SK-N-SH (cell line): Measurements from ENCODE around the gene WRNIP1. TPM values are rescaled to one million over a fixed set of nuclear protein-coding genes. Genes with fewer than 3 reads are reported as not detected.

ENCODE experiments used
- CTCF ChIA-PET: fragments of 300-600, 350-600 bp; formaldehyde crosslinking; extraction: SDS; loops from one replicate; lab custom pipeline; 2021; lab: Yijun Ruan, JAX
- POLR2A ChIA-PET: fragments of 350-600 bp; sonication (Branson Sonifier 250); formaldehyde crosslinking; extraction: SDS; loops from one replicate; lab custom pipeline; 2020; ENCODE audit warnings: antibody characterized with exemption, inconsistent platforms; lab: Yijun Ruan, JAX
- DNase-seq: peaks from one replicate; pipeline ENCODE4 v3.0.0; 2012
- H2AFZ ChIP-seq: fragments of 200-600 bp; sonication (generic); 2 replicates; pipeline ENCODE4 v1.8.1; 2016; ENCODE audit warnings: antibody characterized with exemption, mild to moderate bottlenecking, low read depth
- H3F3A ChIP-seq: fragments of 200-600 bp; sonication (generic); replicated peaks from 2 replicates; pipeline ENCODE3; 2016; ENCODE audit warnings: antibody characterized with exemption, mild to moderate bottlenecking; ENCODE audit not compliant: insufficient read depth
- H3K27ac ChIP-seq, 2 experiments: fragments of 200-500 bp in 1 of 2; fragments of 200-600 bp in 1 of 2; sonication (Bioruptor generic) in 1 of 2; sonication (generic), shearing (Covaris generic) in 1 of 2; 2 replicates each; pipeline versions ENCODE4 v1.5.1 to v1.6.1; 2014 to 2016; ENCODE audit warnings: low read depth in 2 of 2, inconsistent platforms in 1 of 2, low read length in 1 of 2, mild to moderate bottlenecking in 1 of 2, mixed read lengths in 1 of 2
- H3K27me3 ChIP-seq: fragments of 200-600 bp; sonication (generic), shearing (Covaris generic); 2 replicates; pipeline ENCODE4 v1.6.1; 2016; ENCODE audit warnings: mixed run types; ENCODE audit not compliant: insufficient read depth
- H3K36me3 ChIP-seq, 2 experiments: fragments of 200-500 bp in 1 of 2; fragments of 200-600 bp in 1 of 2; sonication (Bioruptor generic) in 1 of 2; sonication (generic) in 1 of 2; replicated peaks in 1 of 2; 2 replicates each; pipeline versions ENCODE3 to v1.5.1; 2014 to 2016; ENCODE audit warnings: low read length in 1 of 2, mild to moderate bottlenecking in 1 of 2; ENCODE audit not compliant: insufficient read depth in 2 of 2, control insufficient read depth in 1 of 2
- H3K4me1 ChIP-seq, 2 experiments: fragments of 200-500 bp in 1 of 2; fragments of 200-600 bp in 1 of 2; sonication (Bioruptor generic) in 1 of 2; sonication (generic), shearing (Covaris generic) in 1 of 2; 2 replicates each; pipeline versions ENCODE4 v1.5.1 to v1.6.1; 2014 to 2016; ENCODE audit warnings: low read depth in 1 of 2, low read length in 1 of 2, mixed run types in 1 of 2; ENCODE audit not compliant: insufficient read depth in 2 of 2, control insufficient read depth in 1 of 2
- H3K4me2 ChIP-seq: fragments of 200-600 bp; sonication (generic), shearing (Covaris generic); 2 replicates; pipeline ENCODE4 v1.6.1; 2017; ENCODE audit warnings: mixed run types
- H3K4me3 ChIP-seq, 2 experiments: fragments of 200-500 bp in 1 of 2; fragments of 200-600 bp in 1 of 2; sonication (Bioruptor generic) in 1 of 2; sonication (generic), shearing (Covaris generic) in 1 of 2; 2 replicates each; pipeline versions ENCODE4 v1.5.1 to v1.8.1; 2014 to 2016; ENCODE audit warnings: low read depth in 2 of 2, inconsistent platforms in 1 of 2, low read length in 1 of 2, mild to moderate bottlenecking in 1 of 2, mixed read lengths in 1 of 2, moderate library complexity in 1 of 2
- H3K79me2 ChIP-seq: fragments of 200-600 bp; sonication (generic); 2 replicates; pipeline ENCODE4 v1.8.1; 2017; ENCODE audit warnings: mild to moderate bottlenecking; ENCODE audit not compliant: insufficient read depth
- H3K9ac ChIP-seq: fragments of 200-600 bp; sonication (generic); 2 replicates; pipeline ENCODE4 v1.6.1; 2017; ENCODE audit warnings: mixed run types
- H3K9me2 ChIP-seq: fragments of 200-600 bp; sonication (generic); 2 replicates; pipeline ENCODE4 v1.6.1; 2017; ENCODE audit warnings: mixed run types
- H3K9me3 ChIP-seq: fragments of 200-600 bp; sonication (generic); 2 replicates; pipeline ENCODE4 v1.6.1; 2017; ENCODE audit warnings: mixed run types, mild to moderate bottlenecking, moderate library complexity
- H4K20me1 ChIP-seq: fragments of 200-600 bp; sonication (generic); 2 replicates; pipeline ENCODE4 v1.6.1; 2017; ENCODE audit warnings: mild to moderate bottlenecking, mixed run types; ENCODE audit not compliant: insufficient read depth
- CTCF ChIP-seq: fragments of 200-600 bp; sonication (generic); IDR thresholded peaks from 2 replicates; pipeline ENCODE4 v1.6.1; 2017; ENCODE audit warnings: antibody characterized with exemption, mild to moderate bottlenecking, moderate library complexity
- ELF1 ChIP-seq: IDR thresholded peaks from 2 replicates; pipeline ENCODE4 v1.4.0; 2012
- FOSL2 ChIP-seq: IDR thresholded peaks from 2 replicates; pipeline ENCODE4 v1.4.0; 2012; ENCODE audit warnings: low read depth, mild to moderate bottlenecking, moderate library complexity, borderline replicate concordance
- FOXM1 ChIP-seq: IDR thresholded peaks from 2 replicates; pipeline ENCODE4 v1.4.0; 2012; ENCODE audit warnings: low read depth, mild to moderate bottlenecking
- GABPA ChIP-seq: IDR thresholded peaks from 2 replicates; pipeline ENCODE4 v1.4.0; 2012; ENCODE audit warnings: low read depth, mild to moderate bottlenecking
- GATA2 ChIP-seq: sonication (generic); formaldehyde crosslinking; IDR thresholded peaks from 2 replicates; pipeline ENCODE4 v1.5.0; 2020; ENCODE audit warnings: mild to moderate bottlenecking, missing genetic modification reagents
- IRF3 ChIP-seq: fragments of 150-350 bp; IDR thresholded peaks from 2 replicates; pipeline ENCODE4 v1.6.1; 2016; ENCODE audit warnings: mild to moderate bottlenecking, low read depth, low read length
- MAX ChIP-seq: IDR thresholded peaks from 2 replicates; pipeline ENCODE4 v1.4.0; 2012; ENCODE audit warnings: low read depth
- MXI1 ChIP-seq: IDR thresholded peaks from 2 replicates; pipeline ENCODE4 v1.6.1; 2012; ENCODE audit warnings: mild to moderate bottlenecking, low read depth, low read length, improper control_type of control experiment
- POLR2AphosphoS5 ChIP-seq: IDR thresholded peaks from 2 replicates; pipeline ENCODE4 v1.6.1; 2012; ENCODE audit warnings: low read depth, low read length
- RAD21 ChIP-seq: IDR thresholded peaks from 2 replicates; pipeline ENCODE4 v1.6.1; 2012; ENCODE audit warnings: mild to moderate bottlenecking, low read length
- RFX5 ChIP-seq: IDR thresholded peaks from 2 replicates; pipeline ENCODE4 v1.6.1; 2012; ENCODE audit warnings: mild to moderate bottlenecking, improper control_type of control experiment, low read length
- RXRA ChIP-seq: IDR thresholded peaks from 2 replicates; pipeline ENCODE4 v1.4.0; 2012; ENCODE audit warnings: low read depth, mild to moderate bottlenecking, borderline replicate concordance
- SIN3A ChIP-seq: IDR thresholded peaks from 2 replicates; pipeline ENCODE4 v1.6.1; 2012; ENCODE audit warnings: low read depth, mild to moderate bottlenecking, low read length, moderate library complexity, borderline replicate concordance
- SMC3 ChIP-seq: IDR thresholded peaks from 2 replicates; pipeline ENCODE4 v1.6.1; 2012; ENCODE audit warnings: low read depth, low read length, improper control_type of control experiment
- TCF12 ChIP-seq: IDR thresholded peaks from 2 replicates; pipeline ENCODE4 v1.4.0; 2012
- TEAD4 ChIP-seq: IDR thresholded peaks from 2 replicates; pipeline ENCODE4 v1.4.0; 2012; ENCODE audit warnings: mild to moderate bottlenecking, borderline replicate concordance; ENCODE audit not compliant: insufficient read depth
- USF1 ChIP-seq: IDR thresholded peaks from 2 replicates; pipeline ENCODE4 v1.4.0; 2012; ENCODE audit warnings: low read depth, borderline replicate concordance
- WGBS: methylation state at CpG from one replicate; pipeline ENCODE4 v1.1.6; 2017; ENCODE audit warnings: low lambda C conversion rate; 5-methylcytosine and 5-hydroxymethylcytosine counted together
- polyA plus RNA-seq, 3 experiments: library from polyadenylated mRNA; depleted of rRNA; stranded (reverse); fragments of >200 nt; gene quantifications; 2 replicates each; pipeline ENCODE4 v1.2.3, GENCODE V29; 2012

Gene WRNIP1
- polyA plus RNA-seq, 1 of the 3 experiments (the other 2 are of a cell fraction): 47.5 TPM

- no peak overlapping the region for H3K27ac ChIP-seq
- peaks cover 8% of the 10 kb centered on the region for H3F3A ChIP-seq
- H3K9ac ChIP-seq: no peak overlapping the region
- no peaks in the 10 kb centered on the region for H3K9me3 ChIP-seq
- no peak overlapping the region for H2AFZ ChIP-seq
- peaks cover 0 to 7% of the 10 kb centered on the region in 2 experiments; a peak in 1 of 4 replicates for H3K4me1 ChIP-seq
- H3K4me2 ChIP-seq: no peak overlapping the region
- H3K4me3 ChIP-seq: no peak overlapping the region
- WGBS: 46% methylated on average over 6 of the region's 6 CpGs
- H3K27me3 ChIP-seq: no peaks in the 10 kb centered on the region
- no peaks in the 10 kb centered on the region for H4K20me1 ChIP-seq
- ChIA-PET CTCF (interaction anchor here (1.5 to 1.6 kb wide), 2 partner anchors 15 to 19 kb away, joined by 3 to 8 read pairs; no protein-coding TSS in a partner anchor), POLR2A (interaction anchor here (0.6 kb wide), 1 partner anchor 509 kb away, joined by 3 read pairs; no protein-coding TSS in a partner anchor)
- H3K9me2 ChIP-seq: no peaks in the 10 kb centered on the region
- no peak for DNase-seq
- no peak for TF ChIP-seq TCF12
- no peak for TF ChIP-seq RXRA
- TF ChIP-seq FOXM1: no peak
- TF ChIP-seq ELF1: no peak
- no peak for TF ChIP-seq GABPA
- TF ChIP-seq RFX5: no peak
- no peak for TF ChIP-seq FOSL2
- TF ChIP-seq MAX: no peak
- no peak for TF ChIP-seq USF1
- TF ChIP-seq MXI1: no peak
- no peak for TF ChIP-seq CTCF
- no peak for TF ChIP-seq RAD21
- TF ChIP-seq SMC3: no peak
- TF ChIP-seq POLR2AphosphoS5: no peak
- no peak for TF ChIP-seq SIN3A
- TF ChIP-seq GATA2 (CRISPR knock-in tag): no peak
- TF ChIP-seq IRF3: no peak
- no peak for TF ChIP-seq TEAD4
- no peaks in the 10 kb centered on the region for H3K36me3 ChIP-seq
- H3K79me2 ChIP-seq: no peaks in the 10 kb centered on the region
Observed at GRCh38 chr6:2718334-2719092, 46.7 kb upstream of the WRNIP1 start.
